Uterus (tissue), 2 donors: ENCODE measurements around the gene ANKRD44.

Source experiments
- CTCF ChIP-seq, 4 experiments: fragments of 200-600 bp in 2 of 4; fragments of 450-650 bp in 2 of 4; sonication (generic) in 2 of 4; IDR thresholded peaks; one replicate each; pipeline ENCODE4 v1.5.1; 2016 to 2019; ENCODE audit warnings: antibody characterized with exemption in 4 of 4, mild to moderate bottlenecking in 2 of 4, moderate library complexity in 1 of 4
- POLR2A ChIP-seq, 2 donors: fragments of 450-650 bp; IDR thresholded peaks; one replicate each; pipeline ENCODE4 v1.6.1; 2016; ENCODE audit warnings: antibody characterized with exemption in 2 of 2, mild to moderate bottlenecking in 1 of 2, moderate library complexity in 1 of 2

GRCh38 chr2:197200051-197200761 lies 110.4 kb downstream of the ANKRD44 start:
- no peak for TF ChIP-seq POLR2A (IDR thresholded peaks at IDR 0.05)
- TF ChIP-seq CTCF (IDR thresholded peaks at IDR 0.05): no peak
